CD4-positive, alpha-beta T cell (primary cell): ENCODE measurements around the gene EXOC6. TPM values are rescaled to one million over a fixed set of nuclear protein-coding genes. Genes with fewer than 3 reads are reported as not detected.

ENCODE experiments used
- ATAC-seq: fragments of 200-7000 bp; cut with Tn5 transposase; one replicate; pipeline ENCODE4 v1.10.0; 2022; ENCODE audit warnings: mild to moderate bottlenecking; ENCODE audit not compliant: poor library complexity
- CTCF ChIA-PET: fragments of 350-600 bp; sonication (Branson Sonifier 250); formaldehyde crosslinking; loops from one replicate; lab custom pipeline; 2021; ENCODE audit warnings: antibody characterized with exemption, inconsistent platforms; lab: Charles Lee
- POLR2A ChIA-PET: fragments of 350-600 bp; sonication (Branson Sonifier 250); formaldehyde crosslinking; loops from one replicate; lab custom pipeline; 2021; ENCODE audit warnings: antibody characterized with exemption, inconsistent platforms; lab: Charles Lee
- DNase-seq, 14 experiments: peaks; one replicate each; pipeline ENCODE4 v3.0.0-alpha.2; 2013 to 2020; ENCODE audit warnings: mixed read lengths in 2 of 14
- H3K27ac ChIP-seq, 2 donors: one replicate each; pipeline versions ENCODE4 v1.5.1 to v1.7.0; 2013; ENCODE audit warnings: low read length in 2 of 2, low read depth in 1 of 2, mild to moderate bottlenecking in 1 of 2
- H3K27me3 ChIP-seq, 2 experiments: 1 replicate in 1 of 2; 2 replicates in 1 of 2; pipeline versions ENCODE4 v1.6.1 to v1.7.0; 2013; ENCODE audit warnings: low read length in 2 of 2, control low read depth in 1 of 2, mild to moderate bottlenecking in 1 of 2, moderate library complexity in 1 of 2; ENCODE audit not compliant: insufficient read depth in 2 of 2, control insufficient read depth in 1 of 2
- H3K36me3 ChIP-seq: one replicate; pipeline ENCODE4 v1.6.1; 2013; ENCODE audit warnings: low read length, control low read depth; ENCODE audit not compliant: insufficient read depth
- H3K4me1 ChIP-seq: one replicate; pipeline ENCODE4 v1.6.1; 2013; ENCODE audit warnings: low read length, control low read depth; ENCODE audit not compliant: insufficient read depth
- H3K4me3 ChIP-seq: one replicate; pipeline ENCODE4 v1.5.1; 2013; ENCODE audit warnings: mild to moderate bottlenecking, low read length, moderate library complexity
- H3K9me3 ChIP-seq, 2 experiments: 1 replicate in 1 of 2; 2 replicates in 1 of 2; pipeline versions ENCODE4 v1.6.1 to v1.7.0; 2013; ENCODE audit warnings: low read length in 2 of 2, mild to moderate bottlenecking in 2 of 2, control low read depth in 1 of 2, moderate library complexity in 1 of 2; ENCODE audit not compliant: control insufficient read depth in 1 of 2, insufficient read depth in 1 of 2
- H3K27ac Mint-ChIP-seq: one replicate; pipeline ENCODE4 v1.8.0; 2020; ENCODE audit warnings: mixed read lengths
- H3K27me3 Mint-ChIP-seq: one replicate; pipeline ENCODE4 v1.8.0; 2021; ENCODE audit warnings: mixed read lengths
- H3K36me3 Mint-ChIP-seq: one replicate; pipeline ENCODE4 v1.8.0; 2021; ENCODE audit warnings: low read depth, mixed read lengths
- H3K4me1 Mint-ChIP-seq: one replicate; pipeline ENCODE4 v1.8.0; 2021; ENCODE audit warnings: low read depth, mixed read lengths
- H3K4me3 Mint-ChIP-seq: one replicate; pipeline ENCODE4 v1.8.0; 2020; ENCODE audit warnings: mild to moderate bottlenecking, mixed read lengths
- H3K9me3 Mint-ChIP-seq: one replicate; pipeline ENCODE4 v1.8.0; 2020; ENCODE audit warnings: mixed read lengths
- CTCF ChIP-seq: fragments of 200-600 bp; IDR thresholded peaks from one replicate; pipeline ENCODE4 v1.8.0; 2022; ENCODE audit warnings: antibody characterized with exemption, mild to moderate bottlenecking
- intact Hi-C, 2 experiments: fragments of 100-400 bp; cut with DNase I in 1 of 2; cut with micrococcal nuclease in 1 of 2; formaldehyde crosslinking; loops; one replicate each; pipeline versions ENCODE4 v1.15.1 to v1.9.0; 2023 to 2025; cut with DNase I, micrococcal nuclease
- total RNA-seq, 174 experiments: library from RNA in 2 of 174; stranded (reverse) in 2 of 174; gene quantifications; one replicate each; pipeline ENCODE4 v1.2.3 and lab custom pipeline; 2021 to 2026

EXOC6 gene
- total RNA-seq, 2 experiments from 2014 or later, result 6.6 to 7.4 TPM

- Histone ChIP-seq H3K36me3 (no peaks in the 10 kb centered on the region), H3K27ac (no peak overlapping the region), H3K9me3 (peaks cover 0 to 11% of the 10 kb centered on the region in 2 experiments), H3K27me3 (peaks cover 39 to 57% of the 10 kb centered on the region in 2 experiments), H3K4me3 (no peak overlapping the region), H3K4me1 (peaks cover 20% of the 10 kb centered on the region)
- no peaks in the 10 kb centered on the region for H3K9me3 Mint-ChIP-seq
- H3K36me3 Mint-ChIP-seq, result no peaks in the 10 kb centered on the region
- intact Hi-C loops, result no loop called here
- no peak overlapping the region for H3K27ac Mint-ChIP-seq
- no peak for ATAC-seq
- ChIA-PET CTCF (no interaction called here), POLR2A (no interaction called here)
- H3K4me1 Mint-ChIP-seq, result peaks cover 47% of the 10 kb centered on the region
- no peak for DNase-seq
- TF ChIP-seq CTCF, result no peak
- H3K27me3 Mint-ChIP-seq, result peaks cover 64% of the 10 kb centered on the region
- H3K4me3 Mint-ChIP-seq, result no peak overlapping the region
Observed at GRCh38 chr10:93064874-93065660, 216.7 kb downstream of the EXOC6 start.

GRCh38 chr10:93065675-93066543, 217.6 kb downstream of the EXOC6 start:
- no peak overlapping the region for H3K4me3 Mint-ChIP-seq
- Histone ChIP-seq H3K4me3 (no peak overlapping the region), H3K27me3 (peaks cover 42 to 66% of the 10 kb centered on the region in 2 experiments), H3K9me3 (peaks cover 0 to 7% of the 10 kb centered on the region in 2 experiments), H3K27ac (no peak overlapping the region), H3K36me3 (no peaks in the 10 kb centered on the region), H3K4me1 (peaks cover 16% of the 10 kb centered on the region)
- H3K27me3 Mint-ChIP-seq, result peaks cover 71% of the 10 kb centered on the region
- ChIA-PET CTCF (no interaction called here), POLR2A (no interaction called here)
- DNase-seq (no peak), ATAC-seq (no peak)
- no peak overlapping the region for H3K27ac Mint-ChIP-seq
- intact Hi-C loops, result no loop called here
- peaks cover 52% of the 10 kb centered on the region for H3K4me1 Mint-ChIP-seq
- no peak for TF ChIP-seq CTCF
- no peaks in the 10 kb centered on the region for H3K36me3 Mint-ChIP-seq
- H3K9me3 Mint-ChIP-seq, result no peaks in the 10 kb centered on the region

- H3K4me1 Mint-ChIP-seq, result peaks cover 53% of the 10 kb centered on the region
- no peak overlapping the region for H3K4me3 Mint-ChIP-seq
- H3K27ac Mint-ChIP-seq, result no peak overlapping the region
- no peaks in the 10 kb centered on the region for H3K36me3 Mint-ChIP-seq
- Histone ChIP-seq H3K4me1 (peaks cover 10% of the 10 kb centered on the region), H3K4me3 (no peak overlapping the region), H3K9me3 (peaks cover 0 to 5% of the 10 kb centered on the region in 2 experiments), H3K36me3 (no peaks in the 10 kb centered on the region), H3K27ac (no peak overlapping the region), H3K27me3 (peaks cover 37 to 70% of the 10 kb centered on the region in 2 experiments)
- no peak for DNase-seq
- ChIA-PET CTCF (no interaction called here), POLR2A (no interaction called here)
- intact Hi-C loops, result no loop called here
- peaks cover 74% of the 10 kb centered on the region for H3K27me3 Mint-ChIP-seq
- H3K9me3 Mint-ChIP-seq, result no peaks in the 10 kb centered on the region
- no peak for TF ChIP-seq CTCF
- ATAC-seq, result no peak
Observed at GRCh38 chr10:93066544-93066913, 218.2 kb downstream of the EXOC6 start.
